Testis (tissue), 3 donors: ENCODE measurements around the gene CIT. TPM values are rescaled to one million over a fixed set of nuclear protein-coding genes. Genes with fewer than 3 reads are reported as not detected.

Experiments used
- DNase-seq: peaks from one replicate; pipeline ENCODE4 v3.0.0-alpha.2; 2019
- H3K27ac ChIP-seq, 2 donors: fragments of 200-600 bp; sonication (generic); one replicate each; pipeline ENCODE4 v1.5.1; 2019
- H3K27me3 ChIP-seq: fragments of 200-600 bp; sonication (generic); one replicate; pipeline ENCODE4 v1.5.1; 2019
- H3K36me3 ChIP-seq: fragments of 200-600 bp; sonication (generic); one replicate; pipeline ENCODE4 v1.5.1; 2017; ENCODE audit warnings: low read depth; ENCODE audit errors: missing control alignments
- H3K4me1 ChIP-seq: fragments of 200-600 bp; sonication (generic); one replicate; pipeline ENCODE4 v1.5.1; 2019
- H3K4me3 ChIP-seq, 2 donors: fragments of 200-600 bp; sonication (generic); one replicate each; pipeline ENCODE4 v1.5.1; 2017 to 2019
- H3K9me3 ChIP-seq: fragments of 200-600 bp; sonication (generic); one replicate; pipeline ENCODE4 v1.5.1; 2017
- CTCF ChIP-seq, 3 experiments: fragments of 450-650 bp in 2 of 3; fragments of 200-600 bp in 1 of 3; sonication (generic) in 1 of 3; IDR thresholded peaks; one replicate each; pipeline ENCODE4 v1.5.1; 2016 to 2019; ENCODE audit warnings: antibody characterized with exemption in 3 of 3, mild to moderate bottlenecking in 2 of 3, moderate library complexity in 1 of 3
- POLR2A ChIP-seq: fragments of 450-650 bp; IDR thresholded peaks from one replicate; pipeline ENCODE4 v1.6.1; 2017; ENCODE audit warnings: antibody characterized with exemption, mild to moderate bottlenecking, moderate library complexity
- WGBS, 2 donors: methylation state at CpG; one replicate each; pipeline ENCODE4 v1.1.5; 2018; 5-methylcytosine and 5-hydroxymethylcytosine counted together
- intact Hi-C: fragments of 100-400 bp; cut with DNase I; formaldehyde crosslinking; loops from one replicate; pipeline ENCODE4 v1.15.1; 2023; ENCODE audit warnings: low total_unique reads
- polyA plus RNA-seq: library from polyadenylated mRNA; stranded (reverse); fragments of 350-450 nt; fragmentation: Illumina TruSeq; extraction: RNeasy Lipid Tissue Mini Kit (QIAGEN cat#74804); gene quantifications from one replicate; pipeline ENCODE4 v1.2.3, GENCODE V29; 2014; ENCODE audit warnings: low read depth, low replicate concordance; ENCODE audit not compliant: insufficient read depth
- total RNA-seq, 2 donors: library from RNA; depleted of rRNA; stranded (reverse); fragments of >200 nt; gene quantifications; one replicate each; pipeline ENCODE4 v1.2.3, GENCODE V29; 2016

The CIT gene
- total and polyA plus RNA-seq, 3 donors from 2014 or later = 14.6 to 30.0 (median 20.0) TPM

- intact Hi-C loops = no loop called here
- no peak overlapping the region for H3K4me3 ChIP-seq
- H3K27me3 ChIP-seq = no peaks in the 10 kb centered on the region
- no peak for TF ChIP-seq CTCF (IDR thresholded peaks at IDR 0.05)
- TF ChIP-seq POLR2A = no peak
- no peaks in the 10 kb centered on the region for H3K4me1 ChIP-seq
- H3K36me3 ChIP-seq = no peaks in the 10 kb centered on the region
- DNase-seq = no peak
- WGBS, 2 donors = 92 to 95% methylated on average over 6 of the region's 6 CpGs
- H3K9me3 ChIP-seq = no peaks in the 10 kb centered on the region
- H3K27ac ChIP-seq = no peak overlapping the region
Measured at GRCh38 chr12:119700078-119700477, 177.0 kb downstream of the CIT start.

GRCh38 chr12:119699199-119699760 lies 177.8 kb downstream of the CIT start:
- WGBS, 2 donors = 91 to 94% methylated on average over 11 of the region's 11 CpGs
- H3K36me3 ChIP-seq = no peaks in the 10 kb centered on the region
- no peak overlapping the region for H3K4me3 ChIP-seq
- H3K9me3 ChIP-seq = no peaks in the 10 kb centered on the region
- H3K27me3 ChIP-seq = no peaks in the 10 kb centered on the region
- TF ChIP-seq POLR2A (no peak), CTCF (IDR thresholded peaks at IDR 0.05) (no peak)
- H3K4me1 ChIP-seq = no peaks in the 10 kb centered on the region
- DNase-seq = no peak
- intact Hi-C loops = no loop called here
- no peak overlapping the region for H3K27ac ChIP-seq

DNA sequence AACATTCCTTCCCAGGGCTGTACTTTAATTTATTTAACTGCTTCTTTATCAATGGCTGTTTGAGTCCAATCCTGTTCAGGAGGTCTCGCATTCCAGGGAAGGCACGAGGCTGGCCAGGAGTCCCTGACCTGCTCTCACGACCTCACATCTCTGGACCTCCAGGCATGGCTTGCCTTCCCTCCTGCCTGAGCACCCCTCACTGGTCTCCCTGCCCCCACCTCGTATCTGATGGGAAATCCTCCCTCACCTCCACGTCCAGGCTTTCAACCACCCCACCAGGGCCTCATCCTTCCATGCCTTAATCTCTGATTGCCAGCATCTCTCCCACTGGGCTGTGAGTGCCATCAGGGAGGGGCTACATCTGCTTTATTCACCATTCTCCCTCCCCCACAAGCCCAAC lies 180.2 kb downstream of the CIT start:
- TF ChIP-seq CTCF (IDR thresholded peaks at IDR 0.05) (no peak), POLR2A (no peak)
- no peaks in the 10 kb centered on the region for H3K27me3 ChIP-seq
- no peaks in the 10 kb centered on the region for H3K9me3 ChIP-seq
- 55 to 71% methylated on average over 5 of the region's 5 CpGs for WGBS, 2 donors
- peaks cover 13% of the 10 kb centered on the region for H3K4me1 ChIP-seq
- intact Hi-C loops = no loop called here
- H3K4me3 ChIP-seq = no peak overlapping the region
- no peak for DNase-seq
- no peak overlapping the region for H3K27ac ChIP-seq
- H3K36me3 ChIP-seq = no peaks in the 10 kb centered on the region

DNA sequence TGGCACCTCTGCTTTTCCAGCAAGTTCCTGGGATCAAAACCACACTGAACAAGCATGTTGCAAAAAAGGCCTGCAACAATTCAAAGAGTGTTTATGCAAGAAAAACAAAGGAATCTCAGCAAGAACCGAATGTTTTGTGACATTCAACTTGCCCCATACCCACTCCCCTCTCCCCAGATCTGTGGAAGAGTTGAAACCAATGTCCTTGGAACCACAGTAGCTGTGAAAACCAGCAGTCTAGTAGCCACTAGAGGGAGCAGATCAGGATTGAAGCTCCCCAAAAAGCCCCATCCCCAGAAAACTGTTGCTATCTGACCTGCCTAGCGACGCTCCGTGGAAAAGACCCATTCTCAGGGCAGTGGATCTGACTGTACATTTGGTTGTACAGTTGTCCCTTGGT lies 182.1 kb downstream of the CIT start:
- TF ChIP-seq CTCF (IDR thresholded peaks at IDR 0.05) (peak in 1 of 3 experiments; percentile 25), POLR2A (no peak)

GRCh38 chr12:119694111-119694510 lies 183.0 kb downstream of the CIT start:
- H3K27ac ChIP-seq = no peak overlapping the region
- 91 to 92% methylated on average over 6 of the region's 6 CpGs for WGBS, 2 donors
- no peaks in the 10 kb centered on the region for H3K9me3 ChIP-seq
- H3K4me1 ChIP-seq = peaks cover 13% of the 10 kb centered on the region
- no peaks in the 10 kb centered on the region for H3K36me3 ChIP-seq
- intact Hi-C loops = no loop called here
- TF ChIP-seq POLR2A (no peak), CTCF (IDR thresholded peaks at IDR 0.05) (no peak)
- H3K4me3 ChIP-seq = no peak overlapping the region
- no peak for DNase-seq
- no peaks in the 10 kb centered on the region for H3K27me3 ChIP-seq

More for the DNA sequence above, 182.1 kb downstream of the CIT start:
- WGBS, 2 donors = 81 to 83% methylated on average over 4 of the region's 4 CpGs
- no peaks in the 10 kb centered on the region for H3K36me3 ChIP-seq
- H3K27me3 ChIP-seq = no peaks in the 10 kb centered on the region
- H3K27ac ChIP-seq = no peak overlapping the region
- no peaks in the 10 kb centered on the region for H3K9me3 ChIP-seq
- no peak for DNase-seq
- H3K4me1 ChIP-seq = peaks cover 13% of the 10 kb centered on the region
- no peak overlapping the region for H3K4me3 ChIP-seq
- intact Hi-C loops = no loop called here
